OCI-LY7 (cell line): Measurements from ENCODE around the gene MARCO.

ENCODE experiments used
- CTCF ChIP-seq: fragments of 200-600 bp; sonication (generic); conservative IDR thresholded peaks from 2 replicates; pipeline ENCODE4 v1.5.1; 2014; ENCODE audit warnings: mild to moderate bottlenecking, antibody characterized with exemption, low read length, moderate library complexity, mixed read lengths
- EZH2phosphoT487 ChIP-seq: fragments of 200-600 bp; sonication (generic); IDR thresholded peaks from 2 replicates; pipeline ENCODE4 v1.6.1; 2018; ENCODE audit warnings: low read depth, borderline replicate concordance, mild to moderate bottlenecking, mixed run types, antibody characterized with exemption, low read length, moderate library complexity, mixed read lengths

- TF ChIP-seq CTCF, result no peak
- TF ChIP-seq EZH2phosphoT487, result no peak
Observed at GRCh38 chr2:118973542-118973951, 31.6 kb downstream of the MARCO start.
